K562 (cell line): ENCODE data around the gene SPTLC3.

Experiments used
- ATF4 ChIP-seq: fragments of 450-650 bp; formaldehyde crosslinking; IDR thresholded peaks from 2 replicates; pipeline ENCODE4 v1.4.0; 2022; ENCODE audit warnings: mild to moderate bottlenecking, moderate library complexity
- BRCA1 ChIP-seq, 2 experiments: fragments of 450-650 bp in 1 of 2; sonication (generic) in 1 of 2; formaldehyde crosslinking in 1 of 2; IDR thresholded peaks; 2 replicates each; pipeline versions ENCODE4 v1.5.0 to v1.6.1; 2017 to 2020; ENCODE audit warnings: mild to moderate bottlenecking in 1 of 2, missing genetic modification reagents in 1 of 2
- DLX4 ChIP-seq: fragments of 250-450 bp; sonication (Bioruptor Pico); IDR thresholded peaks from 2 replicates; pipeline ENCODE4 v1.6.1; 2021; ENCODE audit warnings: mild to moderate bottlenecking
- EZH2 ChIP-seq: IDR thresholded peaks from 2 replicates; pipeline ENCODE4 v1.6.1; 2012; ENCODE audit warnings: low read depth, mild to moderate bottlenecking, inconsistent platforms, low read length, borderline replicate concordance
- FOXK1 ChIP-seq: sonication (generic); formaldehyde crosslinking; IDR thresholded peaks from 2 replicates; pipeline ENCODE4 v1.8.0; 2022; ENCODE audit warnings: missing genetic modification reagents, mild to moderate bottlenecking, borderline replicate concordance
- MAFK ChIP-seq: IDR thresholded peaks from 2 replicates; pipeline ENCODE4 v1.6.1; 2011; ENCODE audit warnings: low read length, improper control_type of control experiment
- RCOR1 ChIP-seq, 2 experiments: IDR thresholded peaks; 2 replicates each; pipeline ENCODE4 v1.6.1; 2012; ENCODE audit warnings: low read depth in 2 of 2, low read length in 2 of 2, borderline replicate concordance in 1 of 2, improper control_type of control experiment in 1 of 2

- TF ChIP-seq ATF4 (CRISPR knock-in tag), result no peak
- no peak for TF ChIP-seq EZH2
- TF ChIP-seq RCOR1 (IDR thresholded peaks at IDR 0.05; ENCODE audit: borderline replicate concordance in 1 of 2, low read depth in 2 of 2, low read length in 2 of 2), result no peak
- no peak for TF ChIP-seq MAFK
- no peak for TF ChIP-seq DLX4 (CRISPR knock-in tag)
- no peak for TF ChIP-seq FOXK1 (CRISPR knock-in tag)
- no peak for TF ChIP-seq BRCA1 (IDR thresholded peaks at IDR 0.05)
- no peak for TF ChIP-seq BRCA1 (CRISPR knock-in tag; IDR thresholded peaks at IDR 0.05)
These were observed 76.5 kb downstream of the SPTLC3 start for GRCh38 chr20:13085275-13085674.
